ENCODE measurements around the gene SELENOO. TPM values are rescaled to one million over a fixed set of nuclear protein-coding genes. Genes with fewer than 3 reads are reported as not detected.

The SELENOO gene
- total RNA-seq (2014; rRNA removed; shearing (Covaris generic)) = 16.1 and 25.1 TPM in 2 replicates

GRCh38 chr22:50200461-50201190 lies at the start of gene SELENOO:
Gene SELENOO (plus strand): TSS chr22:50201011. CDS start chr22:50201037, 26 bp downstream.
- Histone ChIP-seq H3K9me3 (replicated peaks) (peaks cover 7% of the 10 kb centered on the region; the same call in 1 of the 2 replicates), H3K4me1 (replicated peaks) (peaks cover 19% of the 10 kb centered on the region), H3K36me3 (peaks cover 60% of the 10 kb centered on the region), H3K27ac (no peak within 1 kb of the TSS), H3K4me3 (peak within 1 kb of the TSS; percentile 98), H3K27me3 (replicated peaks) (no peaks in the 10 kb centered on the region)
- DNase-seq (ENCODE audit: low read depth in 1 of 2, low spot score in 2 of 2) = peak; percentile 81 to 90

DNA sequence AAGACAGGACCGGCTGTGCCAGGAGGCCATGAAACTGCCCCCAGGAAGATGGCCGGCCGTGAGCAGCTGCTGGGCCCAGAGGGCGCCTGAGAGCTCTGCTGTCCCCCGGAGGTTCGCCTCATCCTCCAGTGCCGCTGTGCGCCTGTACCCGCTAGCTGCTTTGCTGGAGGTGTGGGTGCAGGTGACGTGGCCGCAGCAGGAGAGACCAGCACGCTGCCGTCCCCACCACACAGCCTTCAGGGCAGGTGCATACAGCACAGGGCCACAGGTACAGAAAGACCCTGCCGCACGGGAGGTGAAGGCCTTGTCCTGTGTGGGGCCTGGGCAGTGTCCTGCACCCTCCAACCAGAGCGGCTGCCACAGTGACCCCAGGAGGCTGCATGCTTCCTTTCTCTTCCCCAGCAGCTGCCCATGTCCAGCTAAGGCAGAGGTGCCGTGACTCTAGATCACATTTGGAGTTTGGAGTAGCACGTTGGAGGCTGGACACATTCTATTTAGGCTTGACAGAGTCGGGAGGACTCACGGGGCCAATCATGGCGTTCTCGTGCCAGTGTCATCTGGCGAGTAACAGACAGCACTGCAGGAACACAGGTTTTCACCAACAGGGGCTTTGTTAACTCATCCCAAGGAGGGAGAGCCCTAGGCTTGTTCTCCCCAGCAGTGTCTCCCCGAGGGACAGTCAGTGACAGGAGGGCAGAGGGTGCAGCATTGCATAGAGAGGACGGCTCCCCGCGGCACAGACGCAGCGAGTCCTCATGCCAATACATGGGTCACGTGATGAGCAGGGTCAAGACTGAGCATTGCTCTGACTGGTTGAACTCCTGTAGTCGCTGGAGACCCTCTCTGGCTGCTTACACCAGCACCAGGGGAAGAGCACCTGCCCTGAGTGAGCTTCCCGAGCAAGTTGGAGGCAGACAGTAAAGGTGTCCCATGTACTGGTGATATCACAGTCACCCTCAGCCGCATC lies 49.0 kb upstream of the SELENOO start:
- Histone ChIP-seq H3K9me3 (replicated peaks) (no peaks in the 10 kb centered on the region), H3K36me3 (no peaks in the 10 kb centered on the region), H3K4me1 (replicated peaks) (no peaks in the 10 kb centered on the region), H3K27ac (no peak overlapping the region), H3K4me3 (no peak overlapping the region), H3K27me3 (replicated peaks) (no peaks in the 10 kb centered on the region)
- peak in 1 of 2 experiments; percentile 37 for DNase-seq (ENCODE audit: low read depth in 1 of 2, low spot score in 2 of 2)

DNA sequence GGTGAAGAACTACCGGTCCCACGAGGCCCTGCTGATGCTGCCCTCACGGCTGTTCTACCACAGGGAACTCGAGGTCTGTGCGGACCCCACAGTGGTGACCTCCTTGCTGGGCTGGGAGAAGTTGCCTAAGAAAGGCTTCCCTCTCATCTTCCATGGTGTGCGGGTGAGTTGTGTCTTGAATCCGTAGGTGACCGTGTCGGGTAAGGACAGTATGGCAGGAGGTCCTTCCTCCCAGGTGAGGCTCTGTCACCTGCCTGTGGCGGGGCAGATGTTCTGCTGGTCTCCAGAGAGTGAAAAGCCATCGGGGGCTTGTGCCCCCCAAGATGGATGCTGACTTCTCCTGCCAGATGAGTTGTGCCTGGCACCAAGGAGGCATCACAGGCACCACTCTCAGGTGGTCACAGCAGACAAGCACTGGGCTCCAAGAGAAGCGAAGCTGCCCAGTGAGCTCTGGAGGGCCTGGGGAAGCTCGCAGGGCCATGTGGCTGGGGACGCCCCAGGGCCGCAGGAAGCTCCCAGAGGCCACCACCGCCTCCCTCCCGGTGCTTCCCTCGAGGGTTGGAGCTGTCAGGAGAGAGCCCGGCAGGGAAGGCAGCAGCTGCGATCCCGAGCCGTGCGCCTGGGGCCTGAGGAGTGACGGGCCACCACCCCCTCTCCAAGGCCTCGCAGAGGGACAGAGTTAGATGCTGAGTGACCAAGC lies 47.6 kb upstream of the SELENOO start:
- H3K36me3 ChIP-seq = no peaks in the 10 kb centered on the region
- H3K9me3 ChIP-seq (replicated peaks) = no peaks in the 10 kb centered on the region

GRCh38 chr22:50153756-50154140 lies 47.1 kb upstream of the SELENOO start:
- DNase-seq (ENCODE audit: low read depth in 1 of 2, low spot score in 2 of 2) = peak in 1 of 2 experiments; percentile 22
- H3K4me1 ChIP-seq (replicated peaks) = no peaks in the 10 kb centered on the region
- peaks cover under 1% of the 10 kb centered on the region; the same call in 1 of the 2 replicates for H3K36me3 ChIP-seq
- H3K4me3 ChIP-seq = no peak overlapping the region
- no peaks in the 10 kb centered on the region for H3K27me3 ChIP-seq (replicated peaks)
- no peak overlapping the region for H3K27ac ChIP-seq
- no peaks in the 10 kb centered on the region for H3K9me3 ChIP-seq (replicated peaks)

More for the DNA sequence above, 47.6 kb upstream of the SELENOO start:
- Histone ChIP-seq H3K27me3 (replicated peaks) (no peaks in the 10 kb centered on the region), H3K27ac (no peak overlapping the region), H3K4me3 (no peak overlapping the region), H3K4me1 (replicated peaks) (no peaks in the 10 kb centered on the region)
- peak in 1 of 2 experiments; percentile 38 for DNase-seq (ENCODE audit: low read depth in 1 of 2, low spot score in 2 of 2)

DNA sequence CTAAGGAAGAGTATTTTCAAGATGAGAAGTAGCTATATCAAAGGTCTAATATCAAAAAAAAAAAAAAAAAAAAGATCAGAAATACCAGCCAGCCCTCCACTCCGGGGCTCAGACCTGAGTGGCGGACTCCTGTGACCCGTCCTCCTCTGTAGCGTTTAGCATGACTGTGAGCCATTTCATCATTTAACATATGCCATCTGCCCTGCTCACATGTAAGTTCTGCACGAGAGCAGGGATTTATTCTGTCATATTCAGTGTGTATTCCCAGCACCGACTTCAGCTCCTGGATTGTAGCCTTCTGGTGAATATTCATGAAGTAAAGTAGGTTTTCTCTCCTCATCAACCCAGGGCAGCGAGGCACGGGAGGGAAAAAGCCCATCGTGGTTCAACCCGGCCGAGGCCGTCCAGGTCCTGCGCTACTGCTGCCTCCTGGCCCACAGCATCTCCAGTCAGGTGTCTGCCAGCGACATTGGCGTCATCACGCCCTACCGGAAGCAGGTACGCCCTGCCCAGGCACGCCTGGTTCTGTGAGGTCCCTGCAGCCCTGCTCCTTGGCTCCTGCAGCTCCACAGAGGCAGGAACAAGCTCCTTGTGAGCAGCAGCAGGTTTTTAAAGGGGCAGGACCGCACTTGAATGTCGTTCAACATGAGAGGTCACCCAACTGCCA lies 43.0 kb upstream of the SELENOO start:
- peaks cover 5% of the 10 kb centered on the region; the same call in 1 of the 2 replicates for H3K36me3 ChIP-seq
- no peaks in the 10 kb centered on the region for H3K27me3 ChIP-seq (replicated peaks)
- no peaks in the 10 kb centered on the region for H3K9me3 ChIP-seq (replicated peaks)
- no peaks in the 10 kb centered on the region for H3K4me1 ChIP-seq (replicated peaks)
- no peak overlapping the region for H3K27ac ChIP-seq
- no peak for DNase-seq (ENCODE audit: low read depth in 1 of 2, low spot score in 2 of 2)
- no peak overlapping the region for H3K4me3 ChIP-seq

GRCh38 chr22:50160947-50161346 lies 39.9 kb upstream of the SELENOO start:
- Histone ChIP-seq H3K4me1 (replicated peaks) (no peaks in the 10 kb centered on the region), H3K27ac (no peak overlapping the region), H3K9me3 (replicated peaks) (no peaks in the 10 kb centered on the region), H3K36me3 (peaks cover 5% of the 10 kb centered on the region; the same call in 1 of the 2 replicates), H3K27me3 (replicated peaks) (no peaks in the 10 kb centered on the region), H3K4me3 (no peak overlapping the region)
- no peak for DNase-seq (ENCODE audit: low read depth in 1 of 2, low spot score in 2 of 2)

GRCh38 chr22:50161508-50162390 lies 39.1 kb upstream of the SELENOO start:
- Histone ChIP-seq H3K36me3 (peaks cover 5% of the 10 kb centered on the region; the same call in 1 of the 2 replicates), H3K9me3 (replicated peaks) (no peaks in the 10 kb centered on the region), H3K27me3 (replicated peaks) (no peaks in the 10 kb centered on the region), H3K4me3 (no peak overlapping the region), H3K27ac (no peak overlapping the region), H3K4me1 (replicated peaks) (no peaks in the 10 kb centered on the region)
- no peak for DNase-seq (ENCODE audit: low read depth in 1 of 2, low spot score in 2 of 2)

- H3K27me3 ChIP-seq (replicated peaks) = no peaks in the 10 kb centered on the region
- peaks cover 5% of the 10 kb centered on the region; the same call in 1 of the 2 replicates for H3K36me3 ChIP-seq
- no peak for DNase-seq (ENCODE audit: low read depth in 1 of 2, low spot score in 2 of 2)
- no peaks in the 10 kb centered on the region for H3K9me3 ChIP-seq (replicated peaks)
- H3K27ac ChIP-seq = no peak overlapping the region
- no peaks in the 10 kb centered on the region for H3K4me1 ChIP-seq (replicated peaks)
- no peak overlapping the region for H3K4me3 ChIP-seq
Measured at GRCh38 chr22:50162391-50162956, 38.3 kb upstream of the SELENOO start.

- H3K36me3 ChIP-seq = no peaks in the 10 kb centered on the region
- H3K9me3 ChIP-seq (replicated peaks) = no peaks in the 10 kb centered on the region
- DNase-seq (ENCODE audit: low read depth in 1 of 2, low spot score in 2 of 2) = no peak
- no peak overlapping the region for H3K27ac ChIP-seq
- H3K4me1 ChIP-seq (replicated peaks) = peaks cover under 1% of the 10 kb centered on the region; the same call in 1 of the 2 replicates
- H3K4me3 ChIP-seq = no peak overlapping the region
- H3K27me3 ChIP-seq (replicated peaks) = peaks cover 6% of the 10 kb centered on the region; the same call in 1 of the 2 replicates
Measured at GRCh38 chr22:50165436-50166123, 35.2 kb upstream of the SELENOO start.

GRCh38 chr22:50167689-50168489 lies 32.9 kb upstream of the SELENOO start:
- H3K9me3 ChIP-seq (replicated peaks) = no peaks in the 10 kb centered on the region
- no peak overlapping the region for H3K27ac ChIP-seq
- H3K4me1 ChIP-seq (replicated peaks) = peaks cover 3% of the 10 kb centered on the region; the same call in 1 of the 2 replicates
- H3K4me3 ChIP-seq = no peak overlapping the region
- no peaks in the 10 kb centered on the region for H3K36me3 ChIP-seq
- peaks cover 11% of the 10 kb centered on the region; the same call in 1 of the 2 replicates for H3K27me3 ChIP-seq (replicated peaks)
- DNase-seq (ENCODE audit: low read depth in 1 of 2, low spot score in 2 of 2) = no peak
